NCI-H1436 treated with DMSO at 0.1 percent for 48 hours (cell line): ENCODE results near the gene CFL1.
"Not testable (repeated sequence)": the region's sequence is repeated elsewhere in the genome, so short reads cannot be mapped to it uniquely, and the experiment has no call there.

Experiments used
- DNase-seq: peaks from one replicate; lab custom pipeline; 2025; lab: John Stamatoyannopoulos, UW

CFL1 gene

DNA sequence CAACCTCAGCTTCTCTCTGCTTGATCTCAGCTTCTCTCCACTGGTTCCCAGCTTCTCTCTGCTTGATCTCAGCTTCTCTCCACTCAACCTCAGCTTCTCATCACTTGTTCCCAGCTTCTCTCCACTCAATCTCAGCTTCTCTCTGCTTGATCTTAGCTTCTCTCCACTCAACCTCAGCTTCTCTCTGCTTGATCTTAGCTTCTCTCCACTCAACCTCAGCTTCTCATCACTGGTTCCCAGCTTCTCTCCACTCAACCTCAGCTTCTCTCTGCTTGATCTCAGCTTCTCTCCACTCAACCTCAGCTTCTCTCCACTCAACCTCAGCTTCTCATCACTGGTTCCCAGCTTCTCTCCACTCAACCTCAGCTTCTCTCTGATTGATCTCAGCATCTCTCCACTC is 25.7 kb downstream of the CFL1 start:
- not testable (repeated sequence) for DNase-seq

- DNase-seq = no peak
Measured at GRCh38 chr11:65829459-65829858, 28.5 kb downstream of the CFL1 start.

DNA sequence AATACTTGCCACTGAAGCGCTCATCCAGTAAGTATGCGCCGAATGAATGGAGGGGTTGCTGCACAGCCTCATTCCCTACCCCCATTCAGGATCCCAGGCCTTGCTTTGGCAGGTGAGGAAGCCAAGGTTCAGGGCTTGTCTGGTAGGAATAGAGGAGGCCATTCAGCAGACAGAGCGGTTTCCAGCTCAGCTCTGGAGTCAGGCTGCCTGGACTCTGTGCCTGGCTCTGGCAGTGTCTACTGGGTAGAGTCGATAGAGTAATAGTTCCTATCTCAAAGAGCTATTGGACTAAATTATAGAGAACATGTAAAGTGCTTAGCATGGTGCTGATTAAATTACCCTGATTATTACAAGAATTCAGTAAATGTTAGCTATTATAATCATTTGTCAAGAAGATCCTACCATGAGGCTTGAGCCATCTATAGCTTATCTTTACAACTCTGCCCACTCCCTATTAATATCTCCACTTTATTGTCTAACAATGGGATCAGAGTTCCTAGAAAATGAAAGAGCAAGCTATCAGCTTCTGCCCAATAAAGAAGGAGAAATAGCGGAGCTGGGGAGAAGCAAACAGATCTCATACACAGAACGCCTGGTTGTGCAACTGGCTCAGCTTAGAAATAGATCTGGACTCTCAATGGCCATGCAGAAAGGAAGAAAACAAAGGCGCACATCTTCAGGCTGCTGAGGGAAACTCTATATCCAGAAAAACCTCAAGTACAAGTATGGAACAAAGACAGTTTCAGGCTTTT is 30.8 kb downstream of the CFL1 start:
- no peak for DNase-seq

- no peak for DNase-seq
Measured at GRCh38 chr11:65822776-65823528, 35.0 kb downstream of the CFL1 start.

GRCh38 chr11:65821107-65821506 is 36.9 kb downstream of the CFL1 start:
- no peak for DNase-seq

DNA sequence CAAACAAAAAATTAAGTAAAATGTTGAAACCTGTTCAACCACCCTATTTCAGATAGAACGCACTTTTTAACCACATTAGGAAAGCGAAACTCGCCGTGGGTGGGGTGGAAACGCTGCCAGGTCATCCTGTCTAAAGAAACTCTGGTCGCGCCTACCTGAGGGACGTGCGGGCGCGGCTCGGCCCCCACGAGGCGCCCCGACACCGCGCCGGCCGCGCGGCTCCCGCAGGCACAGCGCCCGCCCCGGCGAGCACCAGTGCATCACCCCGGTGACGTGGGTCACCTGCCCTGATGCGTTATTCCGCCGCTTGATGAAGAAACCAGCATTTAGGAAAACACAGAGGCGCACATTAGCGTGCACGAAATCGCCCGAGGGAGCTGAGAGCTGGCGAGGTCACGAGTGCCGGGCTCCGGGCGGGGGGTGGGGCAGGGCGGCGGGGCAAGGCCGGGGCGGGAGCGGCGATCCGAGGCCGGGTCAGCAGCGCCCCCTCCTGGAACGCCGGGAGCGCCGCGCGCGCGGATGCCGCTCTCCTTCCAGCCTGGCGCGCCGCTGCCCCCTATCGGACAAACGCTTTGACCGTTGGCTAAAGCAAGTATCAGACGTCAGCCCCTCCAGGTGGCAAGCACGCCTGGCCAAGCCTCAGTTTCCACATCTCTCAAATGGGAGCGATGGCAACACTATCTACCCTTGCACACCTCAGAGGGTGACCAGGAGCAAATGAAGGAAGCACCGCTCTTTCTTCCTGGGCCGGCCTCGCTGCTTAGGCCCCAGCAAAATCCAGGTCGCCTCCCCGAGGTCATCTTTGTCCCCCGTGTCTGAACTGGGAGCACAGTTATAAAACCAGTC is 39.9 kb downstream of the CFL1 start:
- peak; percentile 52 for DNase-seq

DNA sequence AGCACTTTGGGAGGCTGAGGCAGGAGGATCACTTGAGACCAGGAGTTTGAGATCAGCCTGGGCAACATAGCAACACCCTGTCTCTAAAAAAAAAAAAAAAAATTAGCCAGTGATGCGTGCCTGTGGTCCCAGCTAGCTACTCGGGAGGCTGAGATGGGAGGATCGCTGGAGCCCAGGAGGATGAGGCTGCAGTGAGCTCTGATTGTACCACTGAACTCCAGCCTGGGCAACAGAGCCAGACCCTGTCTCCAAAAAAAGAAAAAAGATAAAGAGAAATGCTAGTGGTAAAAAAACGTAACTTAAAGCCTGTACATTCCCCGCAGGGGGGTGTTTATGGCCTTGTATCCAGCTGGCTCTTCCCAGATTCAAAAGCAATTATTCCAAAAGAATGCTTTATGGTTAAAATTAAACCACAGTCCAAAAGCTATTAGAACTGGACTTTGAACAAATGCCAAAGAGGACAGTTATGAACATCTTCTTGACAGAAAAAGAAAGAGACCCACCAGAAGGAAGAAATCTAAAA is 40.6 kb downstream of the CFL1 start:
- no peak for DNase-seq

GRCh38 chr11:65816696-65817095 is 41.3 kb downstream of the CFL1 start:
- DNase-seq = no peak

DNA sequence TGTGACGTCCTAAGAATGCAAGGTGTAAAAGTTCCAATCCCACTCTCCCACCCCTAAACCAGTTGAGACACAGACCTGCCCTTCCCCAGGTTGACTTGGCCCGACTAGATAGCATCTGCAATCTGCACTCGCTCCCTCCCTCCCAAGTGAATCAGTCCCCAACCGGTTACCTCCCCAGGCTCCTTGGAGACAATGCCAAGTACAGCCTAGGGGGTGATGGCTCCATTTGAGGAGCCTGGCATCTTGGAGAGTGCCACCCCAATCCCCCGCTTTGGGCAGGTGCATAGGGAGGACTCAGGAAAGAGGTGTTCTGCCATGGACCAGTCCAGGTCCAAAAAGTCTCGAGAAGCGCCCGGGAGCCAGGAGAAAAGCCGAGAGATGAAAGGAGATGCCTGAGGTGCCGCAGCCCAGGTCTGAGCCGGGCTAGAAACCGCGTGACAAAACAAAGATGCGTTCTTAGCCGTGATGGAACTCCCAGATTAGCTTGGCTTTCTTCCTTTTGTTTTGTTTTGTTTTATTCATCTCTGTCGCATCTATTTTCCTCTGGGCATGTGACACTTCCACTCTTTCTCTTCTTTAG is 42.9 kb downstream of the CFL1 start:
- no peak for DNase-seq

GRCh38 chr11:65814131-65814985 is 43.6 kb downstream of the CFL1 start:
- DNase-seq = no peak

- no peak for DNase-seq
Measured at GRCh38 chr11:65811764-65812475, 46.1 kb downstream of the CFL1 start.

DNA sequence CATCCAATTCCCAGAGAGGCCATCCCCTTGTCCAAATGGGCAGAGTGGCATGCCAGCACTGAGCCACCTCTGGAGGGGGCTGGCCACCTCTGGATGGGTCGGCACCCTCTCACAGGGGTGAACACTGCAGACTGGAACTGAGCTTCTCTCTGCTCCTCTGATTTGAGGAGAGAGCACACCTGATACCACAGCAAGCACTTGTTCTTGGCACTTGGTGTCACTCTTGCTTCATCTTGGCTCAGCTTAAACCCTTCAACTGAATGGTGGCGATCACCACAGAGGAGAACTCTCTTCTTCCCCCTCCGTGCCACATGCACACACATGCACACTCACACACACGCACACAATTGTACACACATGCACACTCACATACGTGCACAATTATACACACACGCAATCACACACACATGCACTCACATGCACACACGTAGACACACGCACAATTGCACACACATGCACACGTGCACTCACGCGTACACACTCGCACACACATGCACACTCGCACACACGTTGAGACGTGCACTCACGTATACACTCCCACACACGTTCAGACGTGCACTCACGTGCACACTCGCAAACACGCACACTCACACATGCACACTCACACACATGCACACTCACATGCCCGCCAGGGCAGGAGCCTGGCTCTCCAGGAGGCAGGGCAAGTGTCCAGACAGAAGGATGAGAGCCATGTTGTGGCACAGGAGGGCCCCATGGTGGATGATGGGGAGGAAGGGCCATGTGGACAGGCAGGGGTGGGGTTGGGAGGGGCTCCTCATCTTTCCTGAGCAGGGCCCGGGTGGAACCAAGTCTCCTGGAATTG is 47.7 kb downstream of the CFL1 start:
- no peak for DNase-seq

DNA sequence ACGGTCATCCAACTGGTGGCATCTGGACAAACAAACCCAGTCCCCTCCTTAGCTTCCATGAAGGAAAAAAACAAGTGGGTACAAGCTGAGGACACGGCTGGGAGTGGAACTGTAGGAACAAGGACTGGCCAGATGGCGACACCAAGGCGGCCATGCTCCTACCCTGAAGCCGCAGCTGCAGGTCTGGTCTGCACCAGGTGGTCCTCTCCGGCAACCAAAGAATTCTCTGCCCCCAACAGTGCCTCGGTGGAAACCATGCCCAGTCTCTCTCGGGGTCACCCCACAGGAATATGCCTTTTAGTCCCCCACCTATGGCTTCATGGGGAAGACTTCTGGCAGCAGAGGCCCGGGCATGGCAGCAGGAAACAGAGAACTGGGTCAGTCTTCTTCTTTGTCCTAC is 48.5 kb downstream of the CFL1 start:
- no peak for DNase-seq

GRCh38 chr11:65808744-65809341 is 49.1 kb downstream of the CFL1 start:
- DNase-seq = no peak

- no peak for DNase-seq
Measured at GRCh38 chr11:65806979-65807378, 51.0 kb downstream of the CFL1 start.
